HS-5 (cell line): ENCODE measurements around the gene ZNF780B.
"Not testable (repeated sequence)": the region's sequence is repeated elsewhere in the genome, so short reads cannot be mapped to it uniquely, and the experiment has no call there.

Experiments
- DNase-seq: peaks from one replicate; pipeline ENCODE4 v3.0.0-alpha.2; 2012; ENCODE audit warnings: low read depth

ZNF780B gene

GRCh38 chr19:40038047-40038446 lies 18.0 kb downstream of the ZNF780B start:
- not testable (repeated sequence) for DNase-seq

- no peak for DNase-seq
Measured at GRCh38 chr19:40035996-40036395, 20.0 kb downstream of the ZNF780B start.

- DNase-seq, result no peak
Measured at GRCh38 chr19:40033989-40034560, 22.0 kb downstream of the ZNF780B start.

GRCh38 chr19:40026597-40026970 lies 29.4 kb downstream of the ZNF780B start:
- no peak for DNase-seq

GRCh38 chr19:40025938-40026596 lies 30.0 kb downstream of the ZNF780B start:
- DNase-seq, result no peak

GRCh38 chr19:40023969-40024368 lies 32.1 kb downstream of the ZNF780B start:
- DNase-seq, result no peak

- DNase-seq, result no peak
Measured at GRCh38 chr19:40013991-40014390, 42.0 kb downstream of the ZNF780B start.

- no peak for DNase-seq
Measured at GRCh38 chr19:40009674-40010073, 46.4 kb downstream of the ZNF780B start.

GRCh38 chr19:40006273-40006691 lies 49.7 kb downstream of the ZNF780B start:
- DNase-seq, result peak; percentile 83

- no peak for DNase-seq
Measured at GRCh38 chr19:40005691-40006272, 50.2 kb downstream of the ZNF780B start.

GRCh38 chr19:39998501-39998900 lies 57.5 kb downstream of the ZNF780B start:
- DNase-seq, result peak; percentile 15

- DNase-seq, result no peak
Measured at GRCh38 chr19:39997638-39998216, 58.3 kb downstream of the ZNF780B start.

GRCh38 chr19:39996811-39997637 lies 59.0 kb downstream of the ZNF780B start, which contains the start of gene ZNF546:
ZNF546 (plus strand) TSS chr19:39997060; CDS start chr19:39998327, 1,267 bp downstream.
- peak; percentile 64 for DNase-seq

GRCh38 chr19:39996218-39996810 lies 59.7 kb downstream of the ZNF780B start:
- DNase-seq, result no peak

- DNase-seq, result no peak
Measured at GRCh38 chr19:39995794-39996193, 60.2 kb downstream of the ZNF780B start.

GRCh38 chr19:39994361-39994760 lies 61.7 kb downstream of the ZNF780B start:
- DNase-seq, result no peak

- no peak for DNase-seq
Measured at GRCh38 chr19:39993605-39994004, 62.4 kb downstream of the ZNF780B start.

GRCh38 chr19:39987596-39987995 lies 68.4 kb downstream of the ZNF780B start:
- no peak for DNase-seq

GRCh38 chr19:39987167-39987566 lies 68.9 kb downstream of the ZNF780B start:
- DNase-seq, result no peak

- no peak for DNase-seq
Measured at GRCh38 chr19:39986643-39987042, 69.4 kb downstream of the ZNF780B start.

- DNase-seq, result no peak
Measured at GRCh38 chr19:39983695-39984300, 72.2 kb downstream of the ZNF780B start.
